Stimulated activated CD8-positive, alpha-beta memory T cell treated with anti-CD3 and anti-CD28 coated beads, Interleukin-15, amount 100 ng/mL, for 24 hours (primary cell): ENCODE measurements around the gene ART4.

Experiments
- DNase-seq: peaks from one replicate; pipeline ENCODE4 v3.0.0-alpha.2; 2020; ENCODE audit warnings: low read depth

Gene ART4

GRCh38 chr12:14850929-14851663 lies 7.8 kb upstream of the ART4 start:
- DNase-seq = no peak

DNA sequence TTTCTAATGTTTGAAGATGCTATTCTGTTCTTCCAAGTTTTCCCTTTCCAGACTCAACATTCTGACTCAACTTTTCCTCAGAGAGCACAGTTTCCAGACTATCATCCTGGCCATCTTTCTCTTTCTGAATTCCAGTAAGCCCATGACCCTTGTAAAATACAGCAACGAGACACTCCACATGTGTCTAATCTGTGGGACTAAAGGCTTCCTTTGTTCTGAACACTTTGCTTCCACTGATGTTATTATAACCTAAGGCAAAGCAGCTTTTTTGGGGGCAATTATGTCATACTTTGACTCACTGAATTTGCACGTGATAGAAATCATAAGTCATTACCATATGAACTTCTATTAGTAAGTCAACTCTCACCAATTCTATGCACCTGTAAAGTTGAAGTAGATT lies 6.3 kb upstream of the ART4 start:
- no peak for DNase-seq

- DNase-seq = no peak
Observed at GRCh38 chr12:14846876-14847580, 3.7 kb upstream of the ART4 start.

GRCh38 chr12:14846042-14846587 lies 2.8 kb upstream of the ART4 start:
- no peak for DNase-seq

DNA sequence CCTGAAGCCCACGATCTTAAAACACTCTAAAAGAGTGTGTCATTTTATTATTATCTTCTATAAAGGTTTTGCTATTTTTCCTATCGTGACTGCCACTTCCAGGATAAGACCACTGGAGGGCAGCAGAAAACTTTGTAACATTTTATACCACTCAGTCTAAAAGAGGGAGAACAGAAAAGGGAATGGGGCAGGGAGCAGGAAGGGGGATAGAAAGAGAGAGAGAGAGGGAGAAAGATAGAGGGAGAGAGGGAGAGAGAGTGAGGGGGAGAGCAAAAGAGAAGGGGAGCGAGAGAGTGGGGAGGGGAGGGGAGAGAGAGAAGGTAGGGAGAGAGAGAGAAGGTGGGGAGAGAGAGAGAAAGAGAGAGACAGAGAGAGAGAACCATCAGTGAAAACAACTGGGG lies 2.0 kb upstream of the ART4 start:
- DNase-seq = no peak

DNA sequence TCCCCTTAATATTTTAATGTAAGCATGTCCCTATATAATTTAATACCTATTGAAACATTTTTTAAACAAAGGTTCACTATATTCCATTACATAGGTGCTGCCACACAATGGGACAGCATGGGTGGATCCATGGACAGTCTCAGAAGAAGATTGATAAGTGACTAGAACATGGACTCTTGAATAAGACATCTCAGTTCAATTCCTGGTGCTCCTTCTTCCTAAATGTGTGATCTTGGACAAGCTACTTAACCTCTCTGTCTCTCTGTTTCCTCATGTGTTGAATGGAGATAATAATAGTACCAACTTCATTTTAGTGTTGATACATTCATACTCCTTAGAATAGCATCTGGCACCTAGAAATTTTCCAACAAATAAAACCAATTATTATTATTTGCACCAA lies 1.1 kb upstream of the ART4 start:
- no peak for DNase-seq

- DNase-seq = no peak
Observed at GRCh38 chr12:14842315-14842714, 1.0 kb downstream of the ART4 start.

GRCh38 chr12:14841761-14842160 lies 1.6 kb downstream of the ART4 start:
- no peak for DNase-seq

DNA sequence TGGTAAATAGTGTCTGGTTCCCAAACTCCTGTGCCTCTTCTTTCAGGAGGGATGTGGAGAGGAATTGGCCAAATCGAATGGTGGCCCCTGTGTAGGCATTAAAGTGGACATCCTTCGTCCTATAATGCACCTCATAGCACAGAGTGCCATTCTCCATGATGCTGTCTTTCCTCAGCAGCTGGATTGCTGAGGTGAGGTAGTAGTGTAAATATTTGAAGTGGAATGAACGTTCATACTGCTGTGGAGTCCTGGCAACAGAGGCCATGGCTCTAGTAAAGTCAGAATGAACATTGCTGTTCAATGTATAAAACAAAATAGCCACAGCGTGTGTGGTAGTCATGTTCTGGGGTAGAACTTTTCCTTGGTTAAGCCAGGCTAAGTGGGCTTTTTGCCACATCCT lies 2.7 kb downstream of the ART4 start:
- DNase-seq = no peak

DNA sequence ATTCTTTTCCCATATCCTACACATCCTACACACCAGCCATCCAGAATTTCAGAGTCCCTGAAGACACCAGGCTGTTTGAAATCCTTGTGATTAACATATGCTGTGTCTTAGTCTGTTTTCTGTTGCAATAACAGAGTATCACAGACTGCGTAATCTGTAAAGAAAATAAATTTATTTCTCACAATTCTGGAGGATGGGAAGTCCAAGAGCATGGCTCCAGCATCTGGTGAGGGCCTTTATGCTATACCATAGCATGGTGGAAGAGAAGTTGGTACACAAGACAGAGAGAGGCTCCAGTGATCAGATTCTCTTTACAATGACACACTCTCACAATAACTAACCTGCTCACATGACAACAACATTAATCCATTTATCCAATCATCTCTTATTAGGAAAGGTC lies 4.1 kb downstream of the ART4 start:
- no peak for DNase-seq

DNA sequence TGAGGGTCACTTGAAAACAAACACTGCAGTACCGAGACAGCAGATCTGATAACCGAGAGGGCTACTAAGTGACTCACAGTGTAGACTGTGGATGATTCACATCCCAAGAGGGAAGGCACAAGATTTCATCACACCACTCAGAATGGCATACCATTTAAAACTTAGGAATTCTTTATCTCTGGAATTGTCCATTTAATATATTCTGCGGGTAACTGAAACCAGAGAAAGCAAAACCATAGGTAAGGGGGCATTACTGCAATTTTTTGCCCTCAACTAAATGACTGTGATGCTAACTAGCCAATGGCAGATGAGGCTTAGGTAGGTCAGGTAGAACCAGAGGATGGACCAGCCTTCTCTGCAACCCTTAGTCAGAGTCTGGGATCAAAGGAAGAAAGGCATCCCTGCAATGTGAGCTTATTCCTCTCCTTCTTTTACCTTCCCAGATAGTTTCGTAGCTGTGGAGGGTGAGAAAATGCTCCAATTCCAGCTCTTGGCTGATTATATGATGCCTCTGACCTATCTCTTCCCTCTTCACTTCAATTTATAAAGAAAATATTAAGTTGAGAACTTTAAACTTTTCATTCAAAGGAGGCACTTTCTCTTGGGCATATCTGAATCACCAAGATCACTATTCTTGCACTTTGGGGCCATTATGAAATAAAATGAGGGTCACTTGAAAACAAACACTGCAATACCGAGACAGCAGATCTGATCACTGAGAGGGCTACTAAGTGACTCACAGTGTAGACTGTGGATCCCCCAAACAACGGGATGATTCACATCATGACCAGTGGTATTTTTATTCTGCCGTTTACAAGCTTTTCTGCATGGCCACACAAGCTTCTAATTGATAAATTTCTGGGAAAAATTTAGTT lies 6.8 kb downstream of the ART4 start:
- no peak for DNase-seq

- no peak for DNase-seq
Observed at GRCh38 chr12:14834509-14834908, 8.8 kb downstream of the ART4 start.

- no peak for DNase-seq
Observed at GRCh38 chr12:14833952-14834351, 9.4 kb downstream of the ART4 start.

- no peak for DNase-seq
Observed at GRCh38 chr12:14833336-14833735, 10.0 kb downstream of the ART4 start.

DNA sequence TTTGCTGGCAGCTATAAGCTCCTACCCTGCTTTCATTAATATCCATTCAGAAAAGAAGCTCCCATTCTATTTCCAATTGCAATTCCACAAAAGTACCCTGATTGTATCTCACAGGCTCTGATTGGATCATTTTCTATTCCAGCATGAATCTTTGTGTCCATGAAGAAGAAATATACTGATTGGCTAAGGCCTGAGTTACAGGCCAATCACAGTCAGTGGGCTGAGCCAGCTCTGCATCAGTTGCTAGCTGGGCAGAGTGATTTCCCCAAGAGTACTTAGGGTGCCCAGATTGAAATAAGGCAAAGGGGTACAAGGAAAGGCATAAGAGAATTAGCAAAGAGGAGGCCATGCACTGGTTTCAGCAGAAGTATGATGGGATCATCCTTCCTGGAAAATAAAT lies 14.4 kb downstream of the ART4 start:
- no peak for DNase-seq

DNA sequence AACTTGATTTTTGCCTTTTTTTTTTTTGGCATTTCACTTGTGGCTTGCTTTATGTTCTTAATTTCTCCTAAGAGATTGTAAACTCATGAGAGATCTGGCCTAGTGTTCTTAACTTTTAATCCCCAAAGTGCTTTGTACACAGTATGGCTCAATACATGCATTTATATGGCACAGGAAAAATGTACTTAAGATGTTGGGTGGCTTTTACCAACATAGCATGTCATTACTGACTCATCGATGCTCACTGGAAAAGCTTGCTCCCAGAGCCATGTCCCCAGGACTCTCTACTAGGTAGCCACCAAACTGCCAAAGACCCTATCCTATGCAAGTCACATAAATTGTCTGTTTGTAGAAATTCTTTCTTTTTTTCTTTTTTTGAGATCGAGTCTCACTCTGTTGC lies 16.3 kb downstream of the ART4 start:
- no peak for DNase-seq

DNA sequence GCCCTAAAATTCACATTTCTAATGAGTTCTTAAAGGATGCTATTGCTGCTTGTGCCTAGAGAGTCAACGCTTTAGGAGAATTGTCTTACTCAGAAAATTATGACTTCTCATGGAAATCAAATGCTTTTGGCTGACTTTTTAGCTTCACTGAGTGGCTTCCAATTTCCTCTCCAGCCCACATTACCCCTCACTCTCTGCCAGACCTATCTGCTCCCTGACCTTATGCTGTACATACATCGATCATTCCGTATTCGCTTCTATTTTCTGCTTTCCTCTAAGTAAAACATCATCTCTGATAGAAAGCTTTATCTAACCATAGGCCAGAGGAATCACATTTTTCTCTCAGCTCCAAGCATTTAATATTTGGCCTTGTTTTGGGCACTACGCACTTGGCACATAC lies 16.8 kb downstream of the ART4 start:
- no peak for DNase-seq

DNA sequence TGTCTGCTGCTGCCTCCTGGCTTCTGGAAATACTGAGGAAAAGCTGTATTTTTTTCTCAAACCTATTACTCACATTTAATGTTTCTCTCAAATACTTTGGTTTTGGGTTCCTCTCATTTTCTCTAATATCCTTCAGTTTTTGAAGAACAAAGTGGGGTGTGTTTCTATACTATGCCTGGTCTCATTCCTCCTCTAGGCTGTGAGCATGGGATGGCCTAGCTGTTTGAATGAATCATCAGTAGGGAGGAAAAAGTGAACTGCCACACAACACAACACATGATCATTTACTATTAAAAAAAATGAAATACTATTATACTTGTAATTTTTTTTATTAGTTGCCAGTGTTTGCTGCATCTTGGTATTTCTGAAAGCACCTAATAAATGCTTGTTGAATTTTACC lies 18.1 kb downstream of the ART4 start:
- DNase-seq = no peak

DNA sequence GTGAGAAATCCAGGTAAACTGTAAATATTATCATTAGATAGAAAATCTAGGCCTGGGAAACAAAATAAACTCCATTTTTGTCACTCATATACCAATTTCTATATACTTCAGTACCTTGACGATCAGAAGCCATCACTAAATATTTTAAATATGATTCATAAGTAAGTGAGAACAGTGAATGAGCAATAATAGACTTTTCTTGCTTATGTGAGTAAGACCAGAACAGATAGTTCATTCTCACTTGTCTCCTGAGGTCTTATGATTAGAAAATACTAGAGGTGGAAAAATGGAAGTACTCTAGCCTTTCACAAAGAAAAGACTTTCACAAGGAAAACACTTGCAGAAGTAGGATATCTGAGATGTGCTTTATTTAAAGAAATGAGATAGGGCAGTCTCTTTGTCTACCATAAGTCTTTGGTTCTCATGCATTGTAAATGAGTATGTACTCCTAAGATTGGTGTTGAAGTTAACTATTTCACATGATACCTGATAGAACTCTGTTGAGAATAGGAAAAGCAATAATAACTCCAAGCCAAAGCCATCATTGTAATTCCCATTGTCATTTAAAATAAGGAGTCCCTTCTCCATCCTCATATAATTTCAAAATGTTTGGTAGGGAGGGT lies 19.2 kb downstream of the ART4 start:
- no peak for DNase-seq

GRCh38 chr12:14814014-14814413 lies 29.3 kb downstream of the ART4 start, which contains the start of gene SMCO3:
TSS of gene SMCO3 (minus strand) at chr12:14814182. CDS start at chr12:14806680, 7,502 bp downstream.
- DNase-seq = no peak

DNA sequence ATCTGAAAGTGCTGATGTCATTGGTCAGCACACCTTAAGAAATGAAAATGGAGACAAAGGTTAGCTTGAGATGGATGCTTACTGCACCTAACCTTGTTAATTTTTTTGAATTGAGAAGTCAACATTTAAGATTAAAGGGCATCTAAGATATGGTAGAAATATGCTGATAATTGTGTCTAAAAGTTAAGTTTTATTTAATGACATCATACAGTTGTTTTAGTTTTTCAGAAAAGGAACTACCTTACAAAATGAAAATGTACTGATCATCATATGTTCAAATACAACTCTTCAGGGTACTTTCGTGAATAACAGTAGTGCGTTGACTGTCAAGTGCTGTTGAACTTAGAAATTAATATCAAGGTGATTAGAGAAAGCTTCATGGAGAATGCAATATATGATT lies 31.8 kb downstream of the ART4 start:
- no peak for DNase-seq

- no peak for DNase-seq
Observed at GRCh38 chr12:14810953-14811483, 32.3 kb downstream of the ART4 start.
